Fibroblast of lung (primary cell): ENCODE results near the gene HOXD11.

Experiments
- EZH2 ChIP-seq: IDR thresholded peaks from 2 replicates; pipeline ENCODE4 v1.5.1; 2012; ENCODE audit warnings: low read length, control low read depth, mild to moderate bottlenecking; ENCODE audit errors: missing control alignments
- TF ChIP-seq, protein P1 (sequence below), 2 donors: IDR thresholded peaks in 1 of 2; conservative IDR thresholded peaks in 1 of 2; 1 replicate in 1 of 2; 2 replicates in 1 of 2; pipeline ENCODE4 v1.5.1; 2011 to 2012; ENCODE audit warnings: low read length in 2 of 2, control low read depth in 1 of 2, inconsistent platforms in 1 of 2, low read depth in 1 of 2, mild to moderate bottlenecking in 1 of 2

DNA sequence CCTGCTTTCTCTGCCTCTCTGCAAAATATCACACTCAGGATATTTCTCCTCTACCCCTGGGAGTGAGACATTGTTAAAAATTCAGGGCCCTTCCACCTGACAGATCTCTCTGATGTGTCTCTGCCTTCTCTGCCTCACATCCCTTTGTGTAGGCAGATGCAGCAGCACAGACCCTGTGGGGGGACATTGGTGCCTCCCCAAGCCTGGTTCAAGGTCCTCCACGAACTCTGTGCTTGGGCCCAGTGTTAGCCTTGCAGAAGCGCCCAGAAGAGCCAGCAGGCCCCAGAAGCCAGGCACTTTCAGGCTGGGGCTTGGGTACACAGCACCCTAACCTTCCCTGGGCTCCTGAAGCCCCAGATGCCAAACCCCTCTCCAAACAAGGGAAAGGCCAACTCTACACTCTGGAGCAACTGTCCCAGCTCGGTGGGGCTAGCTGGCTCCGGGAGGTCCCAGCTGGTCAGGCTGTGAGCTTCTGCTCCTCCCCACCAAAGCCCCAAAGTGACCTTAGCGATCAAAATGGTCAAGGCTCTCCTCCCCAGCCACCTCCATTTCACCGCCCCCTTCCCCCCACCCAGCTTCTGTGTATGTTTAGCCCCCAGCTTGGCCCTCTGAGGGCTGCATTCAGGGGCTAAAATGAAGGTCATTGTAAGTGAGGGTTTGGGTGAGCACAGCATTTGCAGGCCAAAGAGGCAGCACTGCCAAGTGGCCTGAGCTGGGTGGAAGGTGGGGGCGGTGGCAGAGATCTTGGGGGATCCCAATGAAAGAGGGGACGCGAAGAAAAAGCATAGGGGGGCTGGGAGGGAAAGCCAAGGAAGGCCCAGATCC lies 18.1 kb downstream of the HOXD11 start:
- TF ChIP-seq, protein P1, sequence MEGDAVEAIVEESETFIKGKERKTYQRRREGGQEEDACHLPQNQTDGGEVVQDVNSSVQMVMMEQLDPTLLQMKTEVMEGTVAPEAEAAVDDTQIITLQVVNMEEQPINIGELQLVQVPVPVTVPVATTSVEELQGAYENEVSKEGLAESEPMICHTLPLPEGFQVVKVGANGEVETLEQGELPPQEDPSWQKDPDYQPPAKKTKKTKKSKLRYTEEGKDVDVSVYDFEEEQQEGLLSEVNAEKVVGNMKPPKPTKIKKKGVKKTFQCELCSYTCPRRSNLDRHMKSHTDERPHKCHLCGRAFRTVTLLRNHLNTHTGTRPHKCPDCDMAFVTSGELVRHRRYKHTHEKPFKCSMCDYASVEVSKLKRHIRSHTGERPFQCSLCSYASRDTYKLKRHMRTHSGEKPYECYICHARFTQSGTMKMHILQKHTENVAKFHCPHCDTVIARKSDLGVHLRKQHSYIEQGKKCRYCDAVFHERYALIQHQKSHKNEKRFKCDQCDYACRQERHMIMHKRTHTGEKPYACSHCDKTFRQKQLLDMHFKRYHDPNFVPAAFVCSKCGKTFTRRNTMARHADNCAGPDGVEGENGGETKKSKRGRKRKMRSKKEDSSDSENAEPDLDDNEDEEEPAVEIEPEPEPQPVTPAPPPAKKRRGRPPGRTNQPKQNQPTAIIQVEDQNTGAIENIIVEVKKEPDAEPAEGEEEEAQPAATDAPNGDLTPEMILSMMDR (conservative IDR thresholded peaks at IDR 0.05 in 1 of 2, IDR thresholded peaks at IDR 0.05 in 1 of 2; ENCODE audit: low read depth in 1 of 2, low read length in 2 of 2): no peak
- TF ChIP-seq EZH2: no peak
